ENCODE data around the gene FBXO24.

DNA sequence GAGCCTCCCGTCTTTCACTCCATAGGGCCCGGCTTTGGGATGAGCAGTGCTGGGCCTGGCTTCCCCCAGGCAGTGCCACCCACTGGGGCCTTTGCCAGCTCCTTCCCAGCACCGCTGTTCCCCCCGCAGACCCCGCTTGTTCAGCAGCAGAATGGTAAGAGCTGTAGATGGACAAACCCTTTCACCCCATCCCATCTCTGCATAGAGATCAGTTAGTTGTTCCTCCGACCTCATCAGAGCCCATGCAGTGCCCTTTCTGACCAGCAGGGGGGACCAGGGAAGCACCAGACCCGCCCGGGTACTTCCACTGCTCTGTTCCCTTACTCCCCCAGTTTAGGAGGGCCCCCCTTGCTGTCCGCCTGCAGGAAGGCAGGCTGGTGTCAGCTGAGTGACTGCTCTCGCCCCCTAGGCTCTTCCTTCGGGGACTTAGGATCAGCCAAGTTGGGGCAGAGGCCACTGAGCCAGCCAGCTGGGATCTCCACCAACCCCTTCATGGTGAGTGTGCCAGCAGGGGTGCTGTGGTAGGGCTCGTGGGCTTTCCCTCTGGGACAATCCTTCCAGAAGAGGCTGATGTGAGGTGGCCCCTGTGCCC lies 22.2 kb upstream of the FBXO24 start:
- TF ChIP-seq, protein P1, sequence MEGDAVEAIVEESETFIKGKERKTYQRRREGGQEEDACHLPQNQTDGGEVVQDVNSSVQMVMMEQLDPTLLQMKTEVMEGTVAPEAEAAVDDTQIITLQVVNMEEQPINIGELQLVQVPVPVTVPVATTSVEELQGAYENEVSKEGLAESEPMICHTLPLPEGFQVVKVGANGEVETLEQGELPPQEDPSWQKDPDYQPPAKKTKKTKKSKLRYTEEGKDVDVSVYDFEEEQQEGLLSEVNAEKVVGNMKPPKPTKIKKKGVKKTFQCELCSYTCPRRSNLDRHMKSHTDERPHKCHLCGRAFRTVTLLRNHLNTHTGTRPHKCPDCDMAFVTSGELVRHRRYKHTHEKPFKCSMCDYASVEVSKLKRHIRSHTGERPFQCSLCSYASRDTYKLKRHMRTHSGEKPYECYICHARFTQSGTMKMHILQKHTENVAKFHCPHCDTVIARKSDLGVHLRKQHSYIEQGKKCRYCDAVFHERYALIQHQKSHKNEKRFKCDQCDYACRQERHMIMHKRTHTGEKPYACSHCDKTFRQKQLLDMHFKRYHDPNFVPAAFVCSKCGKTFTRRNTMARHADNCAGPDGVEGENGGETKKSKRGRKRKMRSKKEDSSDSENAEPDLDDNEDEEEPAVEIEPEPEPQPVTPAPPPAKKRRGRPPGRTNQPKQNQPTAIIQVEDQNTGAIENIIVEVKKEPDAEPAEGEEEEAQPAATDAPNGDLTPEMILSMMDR (IDR thresholded peaks at IDR 0.05; ENCODE audit: insufficient read depth, low read depth, low read length), result peak; percentile 84
- TF ChIP-seq EZH2 (IDR thresholded peaks at IDR 0.05; ENCODE audit: insufficient read depth, low read length), result no peak
